ENCODE data around the gene KIAA1755.

KIAA1755 gene

GRCh38 chr20:38306379-38306778 lies 45.8 kb upstream of the KIAA1755 start:
- no peaks in the 10 kb centered on the region for H3K27me3 ChIP-seq (ENCODE audit: control insufficient read depth, insufficient read depth, low read length)

GRCh38 chr20:38305541-38305940 lies 45.0 kb upstream of the KIAA1755 start:
- no peak for TF ChIP-seq CTCF (IDR thresholded peaks at IDR 0.05)
- H3K27ac ChIP-seq, result no peak overlapping the region
- H3K4me1 ChIP-seq, result no peaks in the 10 kb centered on the region

More at GRCh38 chr20:38306379-38306778, 45.8 kb upstream of the KIAA1755 start:
- Histone ChIP-seq H3K9ac (no peak overlapping the region), H3K4me1 (no peaks in the 10 kb centered on the region), H3K36me3 (ENCODE audit: control insufficient read depth, insufficient read depth, low read length) (no peaks in the 10 kb centered on the region), H2AFZ (no peak overlapping the region), H3K9me3 (ENCODE audit: control insufficient read depth, low read length) (no peaks in the 10 kb centered on the region), H3K27ac (no peak overlapping the region), H3K4me3 (ENCODE audit: low read depth, low read length) (no peak overlapping the region), H3K4me2 (ENCODE audit: low read length) (no peak overlapping the region), H3K79me2 (no peaks in the 10 kb centered on the region)
- no peak for TF ChIP-seq CTCF (IDR thresholded peaks at IDR 0.05)

GRCh38 chr20:38304845-38305447 lies 44.4 kb upstream of the KIAA1755 start:
- TF ChIP-seq CTCF (IDR thresholded peaks at IDR 0.05), result no peak
- no peak overlapping the region for H3K4me2 ChIP-seq (ENCODE audit: low read length)
- H3K79me2 ChIP-seq, result no peaks in the 10 kb centered on the region
- no peak overlapping the region for H2AFZ ChIP-seq
- no peaks in the 10 kb centered on the region for H3K9me3 ChIP-seq (ENCODE audit: control insufficient read depth, low read length)
- no peak overlapping the region for H3K27ac ChIP-seq
- H3K27me3 ChIP-seq (ENCODE audit: control insufficient read depth, insufficient read depth, low read length), result no peaks in the 10 kb centered on the region
- no peaks in the 10 kb centered on the region for H3K4me1 ChIP-seq
- H3K36me3 ChIP-seq (ENCODE audit: control insufficient read depth, insufficient read depth, low read length), result no peaks in the 10 kb centered on the region
- H3K4me3 ChIP-seq (ENCODE audit: low read depth, low read length), result no peak overlapping the region
- no peak overlapping the region for H3K9ac ChIP-seq

More at GRCh38 chr20:38305541-38305940, 45.0 kb upstream of the KIAA1755 start:
- H2AFZ ChIP-seq, result no peak overlapping the region
- no peaks in the 10 kb centered on the region for H3K36me3 ChIP-seq (ENCODE audit: control insufficient read depth, insufficient read depth, low read length)
- no peak overlapping the region for H3K4me3 ChIP-seq (ENCODE audit: low read depth, low read length)
- no peaks in the 10 kb centered on the region for H3K79me2 ChIP-seq
- H3K9me3 ChIP-seq (ENCODE audit: control insufficient read depth, low read length), result no peaks in the 10 kb centered on the region
- H3K4me2 ChIP-seq (ENCODE audit: low read length), result no peak overlapping the region
- no peaks in the 10 kb centered on the region for H3K27me3 ChIP-seq (ENCODE audit: control insufficient read depth, insufficient read depth, low read length)
- H3K9ac ChIP-seq, result no peak overlapping the region

GRCh38 chr20:38303908-38304379 lies 43.4 kb upstream of the KIAA1755 start, which contains the start of gene BPI:
BPI (plus strand) TSS chr20:38304156; CDS start chr20:38304224, 68 bp downstream.
- Histone ChIP-seq H2AFZ (no peak within 1 kb of the TSS), H3K36me3 (ENCODE audit: control insufficient read depth, insufficient read depth, low read length) (no peaks in the 10 kb centered on the region), H3K4me2 (ENCODE audit: low read length) (no peak within 1 kb of the TSS), H3K79me2 (no peaks in the 10 kb centered on the region), H3K9me3 (ENCODE audit: control insufficient read depth, low read length) (no peaks in the 10 kb centered on the region), H3K4me3 (ENCODE audit: low read depth, low read length) (no peak within 1 kb of the TSS), H3K27ac (no peak within 1 kb of the TSS), H3K27me3 (ENCODE audit: control insufficient read depth, insufficient read depth, low read length) (no peaks in the 10 kb centered on the region), H3K4me1 (no peaks in the 10 kb centered on the region), H3K9ac (no peak within 1 kb of the TSS)
- no peak for TF ChIP-seq CTCF (IDR thresholded peaks at IDR 0.05)

- no peaks in the 10 kb centered on the region for H3K4me1 ChIP-seq
- no peak overlapping the region for H3K9ac ChIP-seq
- no peak overlapping the region for H3K4me2 ChIP-seq (ENCODE audit: low read length)
- no peaks in the 10 kb centered on the region for H3K36me3 ChIP-seq (ENCODE audit: control insufficient read depth, insufficient read depth, low read length)
- no peaks in the 10 kb centered on the region for H3K9me3 ChIP-seq (ENCODE audit: control insufficient read depth, low read length)
- no peak for TF ChIP-seq CTCF (IDR thresholded peaks at IDR 0.05)
- no peak overlapping the region for H3K27ac ChIP-seq
- no peak overlapping the region for H2AFZ ChIP-seq
- H3K79me2 ChIP-seq, result no peaks in the 10 kb centered on the region
- no peaks in the 10 kb centered on the region for H3K27me3 ChIP-seq (ENCODE audit: control insufficient read depth, insufficient read depth, low read length)
- no peak overlapping the region for H3K4me3 ChIP-seq (ENCODE audit: low read depth, low read length)
Observed at GRCh38 chr20:38302786-38303185, 42.3 kb upstream of the KIAA1755 start.
